ENCODE measurements around the gene SLC30A2. TPM values are rescaled to one million over a fixed set of nuclear protein-coding genes. Genes with fewer than 3 reads are reported as not detected.

The SLC30A2 gene
- total RNA-seq, 1 donor from 2014 or later = not detected

- Histone ChIP-seq H3K36me3 (ENCODE audit: insufficient read depth, low read length) (no peaks in the 10 kb centered on the region), H3K9me3 (ENCODE audit: insufficient read depth, low read depth, low read length) (no peaks in the 10 kb centered on the region), H3K4me1 (ENCODE audit: insufficient read depth, low read length) (peaks cover 51% of the 10 kb centered on the region), H3K9ac (ENCODE audit: low read length) (no peak overlapping the region), H3K27me3 (ENCODE audit: insufficient read depth, low read length) (no peaks in the 10 kb centered on the region), H4K20me1 (ENCODE audit: insufficient read depth, low read length) (no peaks in the 10 kb centered on the region), H3K27ac (ENCODE audit: low read depth, low read length) (no peak overlapping the region), H2AFZ (ENCODE audit: low read depth, low read length) (peak overlapping the region; percentile 42), H3K4me3 (ENCODE audit: insufficient read depth, low read depth, low read length) (no peak overlapping the region), H3K4me2 (ENCODE audit: low read length) (peak overlapping the region; percentile 58), H3K79me2 (ENCODE audit: insufficient read depth, low read length) (no peaks in the 10 kb centered on the region)
- H3K36me3 Mint-ChIP-seq (ENCODE audit: low read depth, unreplicated experiment) = no peaks in the 10 kb centered on the region
- FAIRE-seq (no peak), DNase-seq (ENCODE audit: low read depth) (peak; percentile 57)
- H3K27me3 Mint-ChIP-seq (ENCODE audit: low read depth, unreplicated experiment) = no peaks in the 10 kb centered on the region
- peaks cover 40% of the 10 kb centered on the region for H3K4me1 Mint-ChIP-seq (ENCODE audit: low read depth, unreplicated experiment)
- TF ChIP-seq CTCF (IDR thresholded peaks at IDR 0.05; ENCODE audit: insufficient read depth, low read depth, low read length) = no peak
- no peak overlapping the region for H3K4me3 Mint-ChIP-seq (ENCODE audit: unreplicated experiment)
- H3K27ac Mint-ChIP-seq (ENCODE audit: unreplicated experiment) = peak overlapping the region; percentile 87
- H3K9me3 Mint-ChIP-seq (ENCODE audit: unreplicated experiment) = no peaks in the 10 kb centered on the region
Measured at GRCh38 chr1:26016258-26016952, 29.5 kb downstream of the SLC30A2 start.

- Mint-ChIP-seq H3K27ac (ENCODE audit: unreplicated experiment) (no peak overlapping the region), H3K4me1 (ENCODE audit: low read depth, unreplicated experiment) (peaks cover 39% of the 10 kb centered on the region), H3K36me3 (ENCODE audit: low read depth, unreplicated experiment) (no peaks in the 10 kb centered on the region), H3K27me3 (ENCODE audit: low read depth, unreplicated experiment) (no peaks in the 10 kb centered on the region), H3K9me3 (ENCODE audit: unreplicated experiment) (no peaks in the 10 kb centered on the region), H3K4me3 (ENCODE audit: unreplicated experiment) (no peak overlapping the region)
- TF ChIP-seq CTCF (IDR thresholded peaks at IDR 0.05; ENCODE audit: insufficient read depth, low read depth, low read length) (no peak), EZH2 (IDR thresholded peaks at IDR 0.05; ENCODE audit: insufficient read depth, low read length) (no peak)
- H3K79me2 ChIP-seq (ENCODE audit: insufficient read depth, low read length) = no peaks in the 10 kb centered on the region
- H3K9me3 ChIP-seq (ENCODE audit: insufficient read depth, low read depth, low read length) = no peaks in the 10 kb centered on the region
- H2AFZ ChIP-seq (ENCODE audit: low read depth, low read length) = no peak overlapping the region
- no peaks in the 10 kb centered on the region for H3K27me3 ChIP-seq (ENCODE audit: insufficient read depth, low read length)
- no peak overlapping the region for H3K4me3 ChIP-seq (ENCODE audit: insufficient read depth, low read depth, low read length)
- H4K20me1 ChIP-seq (ENCODE audit: insufficient read depth, low read length) = no peaks in the 10 kb centered on the region
- DNase-seq (ENCODE audit: low read depth) (no peak), FAIRE-seq (no peak)
- no peak overlapping the region for H3K27ac ChIP-seq (ENCODE audit: low read depth, low read length)
- no peaks in the 10 kb centered on the region for H3K36me3 ChIP-seq (ENCODE audit: insufficient read depth, low read length)
- H3K4me1 ChIP-seq (ENCODE audit: insufficient read depth, low read length) = peaks cover 40% of the 10 kb centered on the region
- H3K4me2 ChIP-seq (ENCODE audit: low read length) = no peak overlapping the region
- H3K9ac ChIP-seq (ENCODE audit: low read length) = no peak overlapping the region
Measured at GRCh38 chr1:26015358-26015757, 30.6 kb downstream of the SLC30A2 start.

- peaks cover 29% of the 10 kb centered on the region for H3K4me1 ChIP-seq (ENCODE audit: insufficient read depth, low read length)
- no peaks in the 10 kb centered on the region for H3K9me3 Mint-ChIP-seq (ENCODE audit: unreplicated experiment)
- no peak overlapping the region for H2AFZ ChIP-seq (ENCODE audit: low read depth, low read length)
- H3K9me3 ChIP-seq (ENCODE audit: insufficient read depth, low read depth, low read length) = no peaks in the 10 kb centered on the region
- no peak overlapping the region for H3K4me3 Mint-ChIP-seq (ENCODE audit: unreplicated experiment)
- no peaks in the 10 kb centered on the region for H3K79me2 ChIP-seq (ENCODE audit: insufficient read depth, low read length)
- no peaks in the 10 kb centered on the region for H3K36me3 Mint-ChIP-seq (ENCODE audit: low read depth, unreplicated experiment)
- no peak overlapping the region for H3K4me2 ChIP-seq (ENCODE audit: low read length)
- H3K36me3 ChIP-seq (ENCODE audit: insufficient read depth, low read length) = no peaks in the 10 kb centered on the region
- no peaks in the 10 kb centered on the region for H4K20me1 ChIP-seq (ENCODE audit: insufficient read depth, low read length)
- H3K4me1 Mint-ChIP-seq (ENCODE audit: low read depth, unreplicated experiment) = peaks cover 33% of the 10 kb centered on the region
- DNase-seq (ENCODE audit: low read depth) = no peak
- no peak for TF ChIP-seq EZH2 (IDR thresholded peaks at IDR 0.05; ENCODE audit: insufficient read depth, low read length)
- TF ChIP-seq CTCF (IDR thresholded peaks at IDR 0.05; ENCODE audit: insufficient read depth, low read depth, low read length) = no peak
- FAIRE-seq = no peak
- H3K4me3 ChIP-seq (ENCODE audit: insufficient read depth, low read depth, low read length) = no peak overlapping the region
- no peak overlapping the region for H3K9ac ChIP-seq (ENCODE audit: low read length)
- no peak overlapping the region for H3K27ac Mint-ChIP-seq (ENCODE audit: unreplicated experiment)
- no peaks in the 10 kb centered on the region for H3K27me3 ChIP-seq (ENCODE audit: insufficient read depth, low read length)
- no peaks in the 10 kb centered on the region for H3K27me3 Mint-ChIP-seq (ENCODE audit: low read depth, unreplicated experiment)
- no peak overlapping the region for H3K27ac ChIP-seq (ENCODE audit: low read depth, low read length)
Measured at GRCh38 chr1:26014179-26014578, 31.7 kb downstream of the SLC30A2 start.

Data from astrocyte (in vitro differentiated cells and primary cell).